Skeletal muscle satellite cell (primary cell): ENCODE data around the gene MAP3K10.
A peak's percentile ranks its signal among the peaks of the same experiment; 100 is the strongest.
"Not testable (repeated sequence)": the region's sequence is repeated elsewhere in the genome, so short reads cannot be mapped to it uniquely, and the experiment has no call there.

Experiments used
- H3K27me3 ChIP-seq: 2 replicates; pipeline ENCODE4 v1.7.0; 2013; ENCODE audit warnings: low read length; ENCODE audit not compliant: control insufficient read depth, insufficient read depth
- H3K36me3 ChIP-seq: 2 replicates; pipeline ENCODE4 v1.7.0; 2013; ENCODE audit warnings: mild to moderate bottlenecking, control low read depth, low read length; ENCODE audit not compliant: insufficient read depth
- H3K4me1 ChIP-seq: 2 replicates; pipeline ENCODE4 v1.7.0; 2013; ENCODE audit warnings: low read length; ENCODE audit not compliant: control insufficient read depth, insufficient read depth
- H3K4me2 ChIP-seq: 2 replicates; pipeline ENCODE4 v1.7.0; 2013; ENCODE audit warnings: mild to moderate bottlenecking, low read length
- H3K4me3 ChIP-seq: 2 replicates; pipeline ENCODE4 v1.7.0; 2013; ENCODE audit warnings: low read length
- H3K9ac ChIP-seq: 2 replicates; pipeline ENCODE4 v1.7.0; 2013; ENCODE audit warnings: mild to moderate bottlenecking, low read depth, low read length, moderate library complexity
- H3K9me3 ChIP-seq: replicated peaks from 2 replicates; pipeline ENCODE4 v1.7.0; 2013; ENCODE audit warnings: mild to moderate bottlenecking, control low read depth, low read length

Gene MAP3K10

GRCh38 chr19:40208602-40209001 is 17.4 kb downstream of the MAP3K10 start:
- Histone ChIP-seq H3K4me3 (no peak overlapping the region), H3K27me3 (no peaks in the 10 kb centered on the region), H3K4me2 (no peak overlapping the region), H3K9me3 (no peaks in the 10 kb centered on the region), H3K9ac (no peak overlapping the region), H3K4me1 (no peaks in the 10 kb centered on the region), H3K36me3 (peaks cover 15% of the 10 kb centered on the region)

- H3K4me2 ChIP-seq = no peak overlapping the region
- peaks cover 3% of the 10 kb centered on the region for H3K36me3 ChIP-seq
- no peak overlapping the region for H3K9ac ChIP-seq
- H3K9me3 ChIP-seq = no peaks in the 10 kb centered on the region
- H3K4me3 ChIP-seq = no peak overlapping the region
- H3K4me1 ChIP-seq = no peaks in the 10 kb centered on the region
- no peaks in the 10 kb centered on the region for H3K27me3 ChIP-seq
Observed at GRCh38 chr19:40210889-40211288, 19.7 kb downstream of the MAP3K10 start.

GRCh38 chr19:40213251-40213829 is 22.1 kb downstream of the MAP3K10 start:
- H3K4me3 ChIP-seq = no peak overlapping the region
- no peaks in the 10 kb centered on the region for H3K4me1 ChIP-seq
- H3K4me2 ChIP-seq = no peak overlapping the region
- peaks cover 3% of the 10 kb centered on the region for H3K36me3 ChIP-seq
- H3K27me3 ChIP-seq = peaks cover 19% of the 10 kb centered on the region
- no peaks in the 10 kb centered on the region for H3K9me3 ChIP-seq
- no peak overlapping the region for H3K9ac ChIP-seq

GRCh38 chr19:40213882-40214570 is 22.8 kb downstream of the MAP3K10 start:
- Histone ChIP-seq H3K4me2 (no peak overlapping the region), H3K36me3 (no peaks in the 10 kb centered on the region), H3K9me3 (no peaks in the 10 kb centered on the region), H3K27me3 (peaks cover 24% of the 10 kb centered on the region), H3K9ac (no peak overlapping the region), H3K4me3 (no peak overlapping the region), H3K4me1 (no peaks in the 10 kb centered on the region)

- H3K9me3 ChIP-seq = no peaks in the 10 kb centered on the region
- H3K9ac ChIP-seq = no peak overlapping the region
- no peak overlapping the region for H3K4me2 ChIP-seq
- H3K36me3 ChIP-seq = no peaks in the 10 kb centered on the region
- peaks cover 24% of the 10 kb centered on the region for H3K27me3 ChIP-seq
- no peak overlapping the region for H3K4me3 ChIP-seq
- H3K4me1 ChIP-seq = peaks cover 7% of the 10 kb centered on the region
Observed at GRCh38 chr19:40214936-40215335, 23.7 kb downstream of the MAP3K10 start.

GRCh38 chr19:40216013-40216776 is 25.0 kb downstream of the MAP3K10 start:
- H3K36me3 ChIP-seq = no peaks in the 10 kb centered on the region
- H3K4me3 ChIP-seq = no peak overlapping the region
- H3K9ac ChIP-seq = no peak overlapping the region
- no peak overlapping the region for H3K4me2 ChIP-seq
- H3K9me3 ChIP-seq = no peaks in the 10 kb centered on the region
- peaks cover 11% of the 10 kb centered on the region for H3K4me1 ChIP-seq
- H3K27me3 ChIP-seq = peaks cover 24% of the 10 kb centered on the region

- Histone ChIP-seq H3K4me1 (peaks cover 11% of the 10 kb centered on the region), H3K27me3 (peaks cover 24% of the 10 kb centered on the region), H3K4me3 (no peak overlapping the region), H3K9me3 (no peaks in the 10 kb centered on the region), H3K36me3 (no peaks in the 10 kb centered on the region), H3K4me2 (no peak overlapping the region), H3K9ac (no peak overlapping the region)
Observed at GRCh38 chr19:40216777-40217026, 25.5 kb downstream of the MAP3K10 start.

- Histone ChIP-seq H3K9me3 (no peaks in the 10 kb centered on the region), H3K9ac (no peak overlapping the region), H3K36me3 (no peaks in the 10 kb centered on the region), H3K4me3 (no peak overlapping the region), H3K4me1 (peaks cover 11% of the 10 kb centered on the region), H3K27me3 (peaks cover 24% of the 10 kb centered on the region), H3K4me2 (no peak overlapping the region)
Observed at GRCh38 chr19:40217027-40217810, 26.0 kb downstream of the MAP3K10 start.

- Histone ChIP-seq H3K27me3 (peaks cover 24% of the 10 kb centered on the region), H3K4me2 (peak within 1 kb of the TSS; percentile 47), H3K9me3 (no peaks in the 10 kb centered on the region), H3K4me3 (no peak within 1 kb of the TSS), H3K9ac (no peak within 1 kb of the TSS), H3K4me1 (peaks cover 11% of the 10 kb centered on the region), H3K36me3 (no peaks in the 10 kb centered on the region)
Observed at GRCh38 chr19:40217934-40218890, 27.0 kb downstream of the MAP3K10 start, which contains the start of gene TTC9B. TTC9B (minus strand) TSS chr19:40218384; CDS start chr19:40218381, 3 bp downstream.

- H3K4me3 ChIP-seq, H3K36me3 ChIP-seq, H3K4me2 ChIP-seq, H3K9me3 ChIP-seq, H3K9ac ChIP-seq: not testable (repeated sequence)
- Histone ChIP-seq H3K4me1 (peaks cover 11% of the 10 kb centered on the region), H3K27me3 (peaks cover 24% of the 10 kb centered on the region)
Observed at GRCh38 chr19:40219029-40219428, 27.8 kb downstream of the MAP3K10 start.
